GM19395 (cell line): ENCODE data around the gene NDRG4.
A peak's percentile ranks its signal among the peaks of the same experiment; 100 is the strongest.

Source experiments
- ATAC-seq: cut with Tn5 transposase; IDR thresholded peaks from one replicate; pipeline ENCODE4 v1.9.1; 2021; ENCODE audit warnings: mild to moderate bottlenecking, moderate library complexity; ENCODE audit not compliant: unreplicated experiment

The NDRG4 gene

DNA sequence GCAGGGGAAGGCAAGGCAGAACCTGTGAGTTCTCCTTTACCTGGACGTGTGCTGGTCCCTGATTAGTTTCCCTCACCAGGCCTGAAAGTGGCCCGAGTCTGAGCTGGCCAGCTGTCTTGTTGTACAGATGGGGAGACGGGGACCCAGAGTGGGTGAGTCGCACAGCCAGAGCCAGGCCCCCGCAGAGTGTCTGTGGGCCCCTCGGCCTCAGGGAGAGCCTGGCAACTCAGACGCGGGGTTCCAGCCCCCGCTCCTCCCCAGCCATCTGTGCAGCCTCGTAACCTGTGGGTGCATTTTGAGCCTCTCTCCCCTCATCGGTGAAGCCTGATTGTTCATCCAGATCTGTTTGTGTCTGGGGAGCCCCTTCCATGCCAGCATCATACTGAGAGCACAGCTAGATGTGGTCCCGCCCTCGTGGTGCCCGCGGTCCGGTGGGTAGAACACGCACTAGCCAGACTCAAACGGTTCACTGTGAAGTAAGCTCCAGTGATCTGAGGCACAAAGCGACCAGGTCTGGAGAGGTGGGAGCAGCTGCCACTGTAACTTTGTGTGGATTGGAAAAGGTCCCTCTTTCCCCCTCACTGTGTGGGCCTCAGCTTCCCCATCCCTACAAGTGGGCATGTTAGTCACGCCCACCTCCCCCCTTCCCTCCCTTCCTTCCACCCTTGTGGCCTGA, 6.0 kb upstream of the NDRG4 start:
- ATAC-seq, result no peak

DNA sequence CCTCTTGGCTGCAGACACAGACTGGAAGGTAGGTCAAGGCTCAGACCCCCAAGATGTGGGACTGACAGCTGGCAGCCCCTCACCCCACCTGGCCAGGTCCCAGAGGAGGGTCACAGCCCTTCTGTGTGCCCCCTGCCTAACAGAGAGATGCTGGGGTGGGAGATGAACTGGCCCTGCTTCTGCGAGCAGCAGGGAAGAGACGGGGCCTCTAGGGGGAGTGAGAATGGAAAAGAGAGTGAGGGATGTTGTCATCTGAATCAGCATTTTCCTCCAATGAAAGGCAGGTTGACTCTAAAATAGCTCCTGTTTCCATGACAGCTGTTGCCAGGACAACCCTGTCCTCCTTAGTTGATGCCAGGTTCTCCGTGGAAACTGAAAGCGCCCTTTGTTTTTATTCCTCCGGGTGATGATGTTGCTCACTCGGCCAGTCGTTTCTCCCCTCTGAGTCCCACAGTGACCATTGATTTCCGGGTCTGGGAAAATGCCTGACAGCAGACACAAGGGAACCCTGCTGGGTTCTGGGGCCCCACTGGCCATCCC, 4.9 kb upstream of the NDRG4 start:
- ATAC-seq, result peak; percentile 78

DNA sequence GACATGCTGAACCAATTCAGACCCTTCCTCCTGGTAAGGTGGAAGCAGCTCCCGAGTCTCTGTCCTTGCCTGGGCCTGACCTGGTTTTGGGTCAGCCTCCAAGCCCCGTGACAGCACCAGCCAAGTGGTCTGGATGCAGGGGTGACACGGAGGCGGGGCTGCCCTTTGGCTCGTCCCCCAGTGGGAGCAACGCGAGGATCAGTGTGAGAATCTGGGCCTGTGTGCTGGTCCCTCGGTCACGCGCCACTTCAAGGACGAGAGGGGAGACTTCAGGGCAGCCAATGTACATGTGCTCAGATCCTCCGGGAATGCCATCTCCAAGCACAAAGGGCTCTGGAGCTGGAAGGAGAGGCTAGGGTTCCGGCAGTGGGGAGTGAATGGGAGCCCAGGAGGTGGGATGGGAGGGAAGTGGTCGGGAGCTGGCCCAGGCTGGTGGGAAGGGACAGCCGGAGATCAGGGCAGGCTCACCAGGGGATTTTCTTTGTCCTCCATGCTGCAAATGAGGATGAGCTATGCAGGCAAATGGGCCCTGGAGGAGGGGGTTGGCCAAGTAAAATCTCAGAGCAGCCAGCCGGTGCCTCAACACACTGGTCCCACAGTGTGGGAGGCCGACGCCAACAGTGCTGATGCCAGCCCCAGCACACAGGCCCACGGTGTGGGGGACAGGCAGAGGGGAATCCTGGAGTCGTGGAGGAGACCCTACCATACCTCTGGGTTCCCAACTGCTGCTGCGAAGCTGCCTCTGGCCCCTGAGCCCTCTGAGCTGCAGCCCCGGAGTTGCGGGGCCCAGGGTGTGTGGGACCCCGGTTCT, 4.2 kb upstream of the NDRG4 start:
- ATAC-seq, result no peak

DNA sequence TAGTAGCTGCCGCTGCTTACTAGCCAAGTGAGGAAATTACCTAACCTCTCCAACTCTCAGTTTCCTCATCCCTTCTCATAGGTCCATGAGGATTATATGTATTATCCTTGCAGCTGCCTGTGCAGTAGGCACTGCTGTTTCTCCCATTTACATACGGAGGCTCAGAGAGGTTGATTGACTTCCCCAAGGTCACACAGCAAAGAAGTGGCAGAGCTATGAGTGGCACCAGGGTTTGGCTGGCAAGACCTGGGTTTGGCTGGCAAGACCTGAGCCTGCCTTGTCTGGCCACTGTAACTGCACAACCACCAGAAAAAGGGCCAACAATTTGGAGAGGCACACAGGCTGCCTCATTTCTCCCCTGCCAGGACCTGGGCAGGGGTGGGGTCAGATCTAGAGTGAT, 2.5 kb upstream of the NDRG4 start:
- no peak for ATAC-seq

DNA sequence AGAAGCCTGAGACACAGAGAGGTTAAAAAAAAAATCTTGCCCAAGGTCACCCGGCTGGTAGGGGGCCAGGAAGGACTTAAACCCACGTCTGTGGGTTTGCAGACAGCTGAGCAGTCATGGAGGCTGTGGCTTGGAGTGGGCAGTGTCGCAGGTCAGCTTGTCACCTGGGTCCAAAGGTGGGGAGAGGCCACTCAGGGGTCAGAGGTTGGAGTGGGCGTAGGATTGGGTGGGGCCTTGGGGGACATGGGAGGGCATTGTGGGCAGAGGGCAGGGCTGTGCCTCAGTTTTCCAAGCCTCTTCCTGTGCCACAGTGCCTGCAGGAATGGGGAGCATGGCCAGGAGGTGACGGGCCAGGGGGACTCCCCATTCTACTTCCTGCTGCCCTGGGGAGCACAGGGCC, 2.0 kb upstream of the NDRG4 start:
- no peak for ATAC-seq

DNA sequence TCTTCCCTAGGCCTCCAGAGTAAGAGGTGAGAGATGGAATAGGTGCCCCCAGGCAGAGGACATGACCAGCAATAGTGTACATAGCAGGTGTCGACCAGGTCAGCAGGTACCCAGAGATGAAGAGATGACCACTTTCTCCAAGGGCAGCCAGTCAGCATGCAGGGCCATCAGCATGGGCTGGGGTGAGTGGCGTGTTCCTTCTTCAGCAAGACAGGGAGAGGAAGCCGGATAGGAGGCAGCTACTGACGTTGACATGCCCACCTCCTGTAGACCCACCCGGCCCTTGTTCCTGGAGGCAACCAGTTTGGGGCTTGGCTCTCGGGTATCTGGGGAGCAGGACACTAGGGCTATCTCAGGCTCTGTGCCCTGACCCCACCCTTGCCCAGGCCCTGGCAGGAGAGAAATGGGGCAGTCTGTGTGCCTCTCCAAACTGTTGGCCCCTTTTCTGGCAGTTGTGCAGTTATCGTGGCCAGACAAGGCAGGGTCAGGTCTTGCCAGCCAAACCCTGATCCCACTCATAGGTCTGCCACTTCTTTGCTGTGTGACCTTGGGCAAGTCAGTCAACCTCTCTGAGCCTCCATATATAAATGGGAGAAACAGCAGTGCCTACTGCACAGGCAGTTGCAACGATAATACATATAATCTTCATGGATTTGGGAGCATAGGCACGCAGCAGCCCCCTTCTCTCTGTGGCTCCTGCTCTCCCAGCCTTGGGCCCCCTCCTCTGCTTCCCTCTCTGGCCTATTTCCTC, 1.4 kb upstream of the NDRG4 start:
- ATAC-seq, result no peak

DNA sequence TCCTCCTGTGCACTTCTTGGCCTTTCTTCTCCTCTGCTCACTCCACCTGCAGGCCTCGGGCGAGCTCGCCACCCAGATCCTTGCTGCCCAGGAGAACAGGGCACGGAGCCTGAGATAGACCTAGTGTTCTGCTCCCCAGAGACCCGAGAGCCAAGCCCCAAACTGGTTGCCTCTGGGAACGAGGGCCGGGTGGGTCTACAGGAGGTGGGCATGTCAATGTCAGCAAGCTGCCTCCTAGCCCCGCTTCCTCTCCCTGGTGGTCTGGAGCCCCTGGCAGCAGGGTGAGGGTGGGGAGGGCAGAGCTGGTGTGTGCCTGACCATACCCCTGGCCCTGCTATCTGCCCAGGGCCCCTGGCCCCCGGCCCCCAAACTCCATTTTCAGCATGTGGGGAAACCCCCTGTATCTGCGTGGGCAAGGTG, 841 bp upstream of the NDRG4 start:
- no peak for ATAC-seq

DNA sequence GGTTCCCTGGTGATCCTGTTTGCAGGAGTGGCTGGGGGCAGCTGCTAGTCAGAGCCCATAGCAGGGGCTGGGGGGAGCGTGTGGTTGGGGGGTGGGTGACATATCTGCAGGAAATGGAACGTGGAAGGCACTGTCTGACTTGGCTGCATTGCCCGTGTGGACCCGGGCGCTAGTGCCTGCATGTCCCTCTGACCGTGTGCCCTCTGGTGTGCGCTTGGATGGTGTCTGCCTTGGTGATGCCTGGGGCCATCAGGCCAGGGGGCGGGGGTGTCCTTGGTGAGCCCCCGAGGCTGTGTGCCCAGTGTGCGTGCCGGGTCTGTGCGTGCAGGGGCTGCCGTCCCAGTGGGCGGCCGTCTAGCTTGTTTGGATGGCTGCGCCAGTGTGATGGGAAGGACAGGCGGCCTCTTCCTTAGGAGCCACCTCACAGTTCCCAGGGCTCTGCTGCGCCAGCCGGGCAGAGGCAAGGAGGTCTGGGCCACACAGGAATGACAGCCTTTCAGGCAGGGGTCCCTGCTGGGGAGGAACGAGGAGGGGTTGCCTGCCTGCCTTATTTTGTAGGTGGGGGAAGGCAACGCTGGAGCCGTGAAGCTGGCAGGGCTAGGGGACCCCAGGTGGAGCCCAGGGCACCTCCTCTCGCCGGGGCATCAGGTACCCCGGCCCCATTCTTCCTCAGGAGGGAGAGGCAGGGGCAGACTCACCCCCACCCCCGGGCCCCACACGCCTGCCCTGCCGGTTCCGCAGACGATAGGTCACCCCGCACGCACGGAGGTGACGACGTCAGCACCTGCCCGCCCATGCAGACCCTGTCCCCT, 693 bp downstream of the NDRG4 start:
- ATAC-seq, result no peak

DNA sequence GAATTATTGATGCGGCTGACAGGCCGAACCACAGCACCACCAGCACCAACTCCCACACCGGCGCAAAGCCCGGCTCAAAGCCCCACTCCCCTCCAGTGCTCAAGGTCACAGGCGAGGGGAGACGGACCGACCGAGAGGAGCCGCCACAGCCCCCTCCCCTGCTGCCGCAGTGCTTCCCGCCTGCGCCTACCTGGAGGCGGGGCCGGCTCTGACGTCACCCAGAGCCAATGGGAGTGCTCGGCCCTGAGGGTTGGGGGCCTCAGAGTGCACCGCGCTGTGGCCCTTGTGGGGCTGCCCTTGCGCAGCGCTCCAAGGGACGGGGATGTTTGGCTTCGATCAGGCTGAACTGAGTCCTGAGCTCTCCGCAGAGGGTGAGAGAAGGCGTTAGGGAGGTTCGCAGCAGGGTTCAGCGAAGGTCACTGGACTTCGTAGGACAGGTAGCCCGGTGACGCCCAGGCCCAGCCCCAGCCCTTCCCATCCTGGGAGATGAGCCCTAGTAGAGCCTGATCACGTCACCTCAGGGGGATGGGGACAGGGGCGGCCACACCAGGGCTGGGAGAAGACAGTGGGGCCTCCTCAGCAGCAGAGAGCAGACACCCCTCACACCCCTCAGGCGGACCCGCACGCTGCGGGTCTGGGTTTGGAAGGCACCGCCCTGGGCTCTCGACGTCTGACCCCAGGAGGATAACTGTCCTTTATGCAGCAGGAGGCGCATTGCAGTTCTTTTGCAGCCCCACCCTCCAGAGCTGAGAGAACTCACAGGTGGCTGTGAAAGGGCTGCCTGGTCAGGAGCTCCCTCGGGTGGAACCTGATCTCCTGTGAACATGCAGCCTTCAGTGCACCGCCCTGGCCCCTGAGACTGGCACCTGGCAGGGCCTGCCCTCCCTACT, 1.5 kb downstream of the NDRG4 start:
- no peak for ATAC-seq

DNA sequence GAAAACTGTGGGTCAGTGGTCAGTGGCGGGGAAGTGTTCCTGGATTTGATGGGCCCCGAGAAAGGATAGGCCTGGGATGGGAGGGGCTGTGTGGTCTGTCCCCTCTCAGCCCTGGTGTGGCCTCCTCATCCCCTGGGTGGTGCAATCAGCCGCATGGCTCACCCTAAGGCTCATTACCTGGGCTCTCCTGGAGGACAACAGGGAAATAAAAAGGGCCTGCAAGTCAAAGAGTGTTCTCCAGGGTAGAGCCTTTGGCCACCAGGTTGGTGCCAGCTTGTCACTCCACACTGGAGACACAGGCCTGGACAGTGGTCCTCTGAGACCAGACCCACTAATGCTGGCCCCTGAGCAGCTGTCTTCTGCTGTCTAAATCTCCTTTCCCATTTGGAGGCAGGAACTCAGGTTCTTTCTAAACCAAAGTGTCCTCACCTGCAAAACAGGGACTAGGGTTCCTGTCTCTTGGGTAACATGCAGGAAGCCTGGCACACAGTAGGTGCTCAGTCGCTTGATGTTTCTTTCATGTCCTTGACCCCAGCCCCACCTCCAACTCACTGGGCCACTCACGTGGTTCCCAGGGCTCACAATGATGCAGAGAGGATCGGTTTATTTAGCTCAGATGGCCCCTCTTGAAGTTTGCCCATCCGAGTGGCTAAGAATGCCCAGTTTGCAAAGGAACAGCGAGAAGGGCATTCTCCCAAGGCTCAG, 2.4 kb downstream of the NDRG4 start:
- ATAC-seq, result no peak

DNA sequence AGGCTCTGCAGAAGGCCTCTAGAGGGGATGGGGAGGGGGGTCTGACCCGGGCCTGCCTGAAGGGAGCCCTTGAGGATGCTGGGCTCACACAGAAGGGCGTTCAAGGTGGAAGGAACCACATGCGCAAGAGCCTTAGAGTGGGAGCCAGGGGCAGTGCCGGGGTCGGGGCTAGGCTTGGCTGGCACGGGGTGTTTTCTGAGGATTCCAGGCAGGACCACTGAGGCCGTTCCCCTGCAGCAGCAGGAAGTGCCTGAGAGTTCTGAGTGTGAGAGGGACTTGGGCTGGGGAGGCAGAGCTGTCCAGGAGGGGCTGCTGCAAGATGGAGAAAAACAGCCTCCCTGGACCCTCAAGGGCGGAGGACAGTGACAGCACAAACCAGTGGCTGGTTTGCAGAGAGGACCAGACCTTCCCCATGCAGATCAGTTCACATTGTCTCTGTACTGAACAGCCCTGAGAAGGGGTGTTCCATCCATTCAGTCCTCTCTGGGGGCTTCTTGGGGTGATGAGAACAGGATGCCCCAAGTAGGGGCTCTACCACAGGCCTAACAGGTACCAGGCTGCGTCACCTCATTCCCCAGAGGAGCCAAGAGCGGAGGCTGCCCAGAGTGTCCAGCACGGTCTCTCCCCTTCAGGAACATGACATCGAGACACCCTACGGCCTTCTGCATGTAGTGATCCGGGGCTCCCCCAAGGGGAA, 3.4 kb downstream of the NDRG4 start:
- ATAC-seq, result no peak

DNA sequence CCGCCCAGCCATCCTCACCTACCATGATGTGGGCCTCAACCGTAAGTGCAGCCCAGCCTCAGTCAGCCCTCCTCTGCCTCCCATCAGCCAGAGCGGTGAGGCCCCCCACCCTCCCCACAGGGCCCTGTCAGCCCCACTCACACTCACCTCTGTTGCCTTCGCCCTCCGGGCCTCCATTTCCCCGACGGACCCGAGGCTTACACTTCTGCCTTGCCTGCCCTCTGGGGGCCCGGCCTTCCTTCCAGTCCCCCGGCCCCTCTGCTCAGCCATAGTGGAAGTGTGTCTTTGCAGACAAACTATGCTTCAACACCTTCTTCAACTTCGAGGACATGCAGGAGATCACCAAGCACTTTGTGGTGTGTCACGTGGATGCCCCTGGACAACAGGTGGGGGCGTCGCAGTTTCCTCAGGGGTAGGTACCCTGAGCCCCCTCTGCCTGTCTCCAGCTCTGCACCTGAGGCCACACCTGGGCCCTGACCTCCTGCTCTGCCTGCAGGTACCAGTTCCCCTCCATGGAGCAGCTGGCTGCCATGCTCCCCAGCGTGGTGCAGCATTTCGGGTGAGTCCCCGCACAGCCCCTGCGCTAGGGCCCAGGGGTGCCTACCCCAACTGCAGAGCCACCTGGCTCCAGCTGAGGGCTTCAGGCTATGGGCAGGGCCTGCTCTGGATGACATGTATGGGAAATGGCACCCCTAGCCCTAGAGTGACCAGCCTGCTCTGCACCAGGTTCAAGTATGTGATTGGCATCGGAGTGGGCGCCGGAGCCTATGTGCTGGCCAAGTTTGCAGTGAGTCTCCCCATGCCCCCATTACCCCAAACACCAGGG, 4.1 kb downstream of the NDRG4 start:
- ATAC-seq, result no peak

DNA sequence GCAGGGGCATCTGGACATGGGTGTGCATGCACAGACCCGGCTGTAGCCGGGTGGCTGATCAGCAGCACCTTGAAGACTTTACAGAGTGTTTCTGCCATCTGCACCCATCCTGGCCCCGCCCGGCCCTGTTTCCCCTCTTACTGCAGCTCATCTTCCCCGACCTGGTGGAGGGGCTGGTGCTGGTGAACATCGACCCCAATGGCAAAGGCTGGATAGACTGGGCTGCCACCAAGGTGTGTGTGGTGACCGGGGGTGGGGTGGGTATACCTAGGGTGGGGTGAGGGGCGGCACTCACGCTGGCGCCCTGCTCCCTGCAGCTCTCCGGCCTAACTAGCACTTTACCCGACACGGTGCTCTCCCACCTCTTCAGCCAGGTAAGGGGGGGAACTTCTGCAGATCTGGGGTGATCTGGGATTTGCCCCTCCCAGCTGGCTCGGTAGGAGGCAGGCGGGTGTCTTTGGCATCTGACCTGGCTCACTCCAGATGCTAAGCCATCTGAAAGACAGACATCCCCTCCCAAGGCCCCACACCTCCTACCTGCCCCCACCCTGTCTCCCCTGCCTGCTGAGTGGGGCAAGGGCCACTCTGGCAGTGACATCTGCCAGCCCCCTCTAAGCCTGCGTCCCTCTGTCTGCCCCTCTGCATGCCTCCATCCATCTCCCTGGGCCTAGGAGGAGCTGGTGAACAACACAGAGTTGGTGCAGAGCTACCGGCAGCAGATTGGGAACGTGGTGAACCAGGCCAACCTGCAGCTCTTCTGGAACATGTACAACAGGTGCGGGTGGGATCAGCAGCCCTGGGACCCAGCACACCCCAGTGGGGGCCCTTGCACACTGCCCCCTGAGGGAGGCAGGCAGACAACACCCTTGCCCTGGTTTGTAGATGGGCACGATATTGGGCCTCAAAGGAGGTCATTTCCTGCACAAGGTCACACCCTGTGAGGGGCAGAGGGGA, 6.6 kb downstream of the NDRG4 start:
- no peak for ATAC-seq

DNA sequence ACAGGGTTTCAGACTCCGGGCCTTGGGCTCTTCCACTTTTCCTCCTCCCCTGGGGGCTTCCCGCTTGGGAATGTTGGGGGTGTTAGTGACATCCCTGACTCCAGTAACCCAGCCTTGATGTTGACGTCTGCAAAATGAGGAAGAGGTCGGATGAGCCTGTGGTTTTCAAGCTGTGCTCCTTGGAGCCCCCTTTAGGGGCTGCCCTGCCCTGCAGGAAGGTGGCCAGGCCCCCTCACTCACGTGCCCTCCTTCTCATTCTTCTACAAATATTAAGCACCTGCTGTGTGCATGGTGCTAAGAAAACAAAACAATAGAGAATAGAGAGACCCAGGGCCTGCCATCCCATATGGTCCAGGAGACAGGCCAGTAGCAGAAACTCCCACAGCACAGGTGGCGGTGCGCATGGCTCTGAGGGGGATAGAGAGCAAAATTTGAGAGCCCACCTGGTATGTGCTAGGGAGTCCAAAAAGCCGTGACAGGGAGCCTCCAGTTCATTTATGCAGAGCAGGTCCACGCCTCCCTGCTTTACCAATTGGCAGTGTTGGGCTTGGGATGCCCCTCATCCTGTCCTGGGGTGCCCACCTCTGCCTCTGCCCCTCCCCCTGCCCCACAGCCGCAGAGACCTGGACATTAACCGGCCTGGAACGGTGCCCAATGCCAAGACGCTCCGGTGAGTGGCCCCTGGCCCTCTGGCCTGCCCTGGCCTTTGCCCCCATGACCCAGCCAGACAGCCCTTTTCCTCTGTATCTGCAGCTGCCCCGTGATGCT, 7.4 kb downstream of the NDRG4 start:
- no peak for ATAC-seq

DNA sequence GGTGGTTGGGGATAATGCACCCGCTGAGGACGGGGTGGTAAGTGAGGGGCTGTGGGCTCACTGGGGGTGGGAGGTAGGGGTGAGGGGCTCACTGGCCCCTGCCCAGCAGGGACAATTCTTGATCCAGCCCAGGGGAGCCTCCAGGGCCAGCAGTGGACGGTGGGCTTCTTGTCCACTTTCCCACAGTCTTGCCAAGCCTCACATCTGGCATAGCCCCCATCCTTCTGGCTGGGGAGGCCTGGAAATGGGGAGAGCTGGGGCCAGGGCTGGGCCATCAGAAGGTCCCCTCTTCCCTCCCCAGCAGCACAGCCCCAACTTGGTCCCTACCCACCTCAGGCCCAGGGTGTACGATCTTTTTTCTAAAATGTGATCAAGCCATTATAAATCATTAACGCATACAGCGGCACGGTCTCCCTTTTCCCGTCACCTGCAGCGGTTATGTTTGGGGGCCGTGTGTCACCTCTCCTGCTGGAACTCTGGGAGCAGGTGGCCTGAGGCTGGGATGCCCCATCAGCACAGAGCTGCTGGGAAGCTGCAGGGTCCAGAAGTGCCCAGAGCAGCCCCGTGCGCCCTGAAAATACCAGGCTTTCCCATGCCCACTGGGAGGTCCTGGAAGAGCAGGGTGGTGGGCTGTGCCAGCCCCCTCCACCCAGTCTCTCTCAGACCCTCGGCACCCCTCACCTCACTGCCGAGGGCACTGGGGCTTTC, 8.2 kb downstream of the NDRG4 start:
- no peak for ATAC-seq
